Measurements from ENCODE around the gene SLC6A3.

Gene SLC6A3

GRCh38 chr5:1381370-1382247 lies 63.6 kb downstream of the SLC6A3 start:
- Histone ChIP-seq H3K36me3 (ENCODE audit: insufficient read depth, insufficient read length, low read length) (no peaks in the 10 kb centered on the region), H3K27me3 (ENCODE audit: insufficient read depth, insufficient read length) (peaks cover 68% of the 10 kb centered on the region), H3K9ac (ENCODE audit: insufficient read length, low read depth) (no peak overlapping the region), H3K9me3 (ENCODE audit: insufficient read depth, low read length) (peaks cover 17% of the 10 kb centered on the region), H3K4me1 (ENCODE audit: insufficient read depth, insufficient read length) (peaks cover 3% of the 10 kb centered on the region), H3K4me3 (ENCODE audit: insufficient read length, low read depth) (no peak overlapping the region)
- no peak for DNase-seq (ENCODE audit: low read depth, low spot score)
- TF ChIP-seq SUZ12 (IDR thresholded peaks at IDR 0.05; ENCODE audit: extremely low read depth, insufficient read depth, insufficient read length) (no peak), ZNF274 (IDR thresholded peaks at IDR 0.05; ENCODE audit: low read depth, low read length) (no peak), YY1 (IDR thresholded peaks at IDR 0.05; ENCODE audit: insufficient read depth, insufficient read length) (no peak)

GRCh38 chr5:1380910-1381309 lies 64.3 kb downstream of the SLC6A3 start:
- peaks cover 3% of the 10 kb centered on the region for H3K4me1 ChIP-seq (ENCODE audit: insufficient read depth, insufficient read length)
- no peak for DNase-seq (ENCODE audit: low read depth, low spot score)
- H3K36me3 ChIP-seq (ENCODE audit: insufficient read depth, insufficient read length, low read length), result no peaks in the 10 kb centered on the region
- no peak overlapping the region for H3K9ac ChIP-seq (ENCODE audit: insufficient read length, low read depth)
- peaks cover 61% of the 10 kb centered on the region for H3K27me3 ChIP-seq (ENCODE audit: insufficient read depth, insufficient read length)
- H3K4me3 ChIP-seq (ENCODE audit: insufficient read length, low read depth), result no peak overlapping the region
- TF ChIP-seq YY1 (IDR thresholded peaks at IDR 0.05; ENCODE audit: insufficient read depth, insufficient read length) (no peak), ZNF274 (IDR thresholded peaks at IDR 0.05; ENCODE audit: low read depth, low read length) (no peak)
- H3K9me3 ChIP-seq (ENCODE audit: insufficient read depth, low read length), result peaks cover 17% of the 10 kb centered on the region

- Histone ChIP-seq H3K27me3 (ENCODE audit: insufficient read depth, insufficient read length) (peaks cover 54% of the 10 kb centered on the region), H3K4me3 (ENCODE audit: insufficient read length, low read depth) (no peak overlapping the region), H3K4me1 (ENCODE audit: insufficient read depth, insufficient read length) (peaks cover 4% of the 10 kb centered on the region), H3K9ac (ENCODE audit: insufficient read length, low read depth) (no peak overlapping the region), H3K36me3 (ENCODE audit: insufficient read depth, insufficient read length, low read length) (no peaks in the 10 kb centered on the region), H3K9me3 (ENCODE audit: insufficient read depth, low read length) (peaks cover 17% of the 10 kb centered on the region)
- DNase-seq (ENCODE audit: low read depth, low spot score), result no peak
- TF ChIP-seq ZNF274 (IDR thresholded peaks at IDR 0.05; ENCODE audit: low read depth, low read length) (no peak), YY1 (IDR thresholded peaks at IDR 0.05; ENCODE audit: insufficient read depth, insufficient read length) (no peak)
Observed at GRCh38 chr5:1380011-1380817, 65.0 kb downstream of the SLC6A3 start.

GRCh38 chr5:1378866-1379659 lies 66.2 kb downstream of the SLC6A3 start:
- H3K4me3 ChIP-seq (ENCODE audit: insufficient read length, low read depth), result no peak overlapping the region
- peaks cover 17% of the 10 kb centered on the region for H3K9me3 ChIP-seq (ENCODE audit: insufficient read depth, low read length)
- no peak for DNase-seq (ENCODE audit: low read depth, low spot score)
- no peak for TF ChIP-seq YY1 (IDR thresholded peaks at IDR 0.05; ENCODE audit: insufficient read depth, insufficient read length)
- no peak for TF ChIP-seq SUZ12 (IDR thresholded peaks at IDR 0.05; ENCODE audit: extremely low read depth, insufficient read depth, insufficient read length)
- TF ChIP-seq ZNF274 (IDR thresholded peaks at IDR 0.05; ENCODE audit: low read depth, low read length), result no peak
- H3K27me3 ChIP-seq (ENCODE audit: insufficient read depth, insufficient read length), result peaks cover 43% of the 10 kb centered on the region
- peaks cover 4% of the 10 kb centered on the region for H3K4me1 ChIP-seq (ENCODE audit: insufficient read depth, insufficient read length)
- no peaks in the 10 kb centered on the region for H3K36me3 ChIP-seq (ENCODE audit: insufficient read depth, insufficient read length, low read length)
- no peak overlapping the region for H3K9ac ChIP-seq (ENCODE audit: insufficient read length, low read depth)

GRCh38 chr5:1378096-1378495 lies 67.1 kb downstream of the SLC6A3 start:
- DNase-seq (ENCODE audit: low read depth, low spot score), result no peak
- Histone ChIP-seq H3K9me3 (ENCODE audit: insufficient read depth, low read length) (peaks cover 17% of the 10 kb centered on the region), H3K9ac (ENCODE audit: insufficient read length, low read depth) (no peak overlapping the region), H3K4me3 (ENCODE audit: insufficient read length, low read depth) (no peak overlapping the region), H3K27me3 (ENCODE audit: insufficient read depth, insufficient read length) (peaks cover 33% of the 10 kb centered on the region), H3K4me1 (ENCODE audit: insufficient read depth, insufficient read length) (peaks cover 4% of the 10 kb centered on the region), H3K36me3 (ENCODE audit: insufficient read depth, insufficient read length, low read length) (no peaks in the 10 kb centered on the region)
- TF ChIP-seq YY1 (IDR thresholded peaks at IDR 0.05; ENCODE audit: insufficient read depth, insufficient read length) (no peak), ZNF274 (IDR thresholded peaks at IDR 0.05; ENCODE audit: low read depth, low read length) (no peak), SUZ12 (IDR thresholded peaks at IDR 0.05; ENCODE audit: extremely low read depth, insufficient read depth, insufficient read length) (no peak)

- H3K9ac ChIP-seq (ENCODE audit: insufficient read length, low read depth), result no peak overlapping the region
- peaks cover 4% of the 10 kb centered on the region for H3K4me1 ChIP-seq (ENCODE audit: insufficient read depth, insufficient read length)
- no peak for DNase-seq (ENCODE audit: low read depth, low spot score)
- TF ChIP-seq SUZ12 (IDR thresholded peaks at IDR 0.05; ENCODE audit: extremely low read depth, insufficient read depth, insufficient read length) (no peak), ZNF274 (IDR thresholded peaks at IDR 0.05; ENCODE audit: low read depth, low read length) (no peak), YY1 (IDR thresholded peaks at IDR 0.05; ENCODE audit: insufficient read depth, insufficient read length) (no peak)
- peaks cover 28% of the 10 kb centered on the region for H3K27me3 ChIP-seq (ENCODE audit: insufficient read depth, insufficient read length)
- no peak overlapping the region for H3K4me3 ChIP-seq (ENCODE audit: insufficient read length, low read depth)
- H3K9me3 ChIP-seq (ENCODE audit: insufficient read depth, low read length), result peaks cover 17% of the 10 kb centered on the region
- no peaks in the 10 kb centered on the region for H3K36me3 ChIP-seq (ENCODE audit: insufficient read depth, insufficient read length, low read length)
Observed at GRCh38 chr5:1376981-1377380, 68.3 kb downstream of the SLC6A3 start.
